ENCODE measurements around the gene CNOT2.
A peak's percentile ranks its signal among the peaks of the same experiment; 100 is the strongest.

CNOT2 gene

DNA sequence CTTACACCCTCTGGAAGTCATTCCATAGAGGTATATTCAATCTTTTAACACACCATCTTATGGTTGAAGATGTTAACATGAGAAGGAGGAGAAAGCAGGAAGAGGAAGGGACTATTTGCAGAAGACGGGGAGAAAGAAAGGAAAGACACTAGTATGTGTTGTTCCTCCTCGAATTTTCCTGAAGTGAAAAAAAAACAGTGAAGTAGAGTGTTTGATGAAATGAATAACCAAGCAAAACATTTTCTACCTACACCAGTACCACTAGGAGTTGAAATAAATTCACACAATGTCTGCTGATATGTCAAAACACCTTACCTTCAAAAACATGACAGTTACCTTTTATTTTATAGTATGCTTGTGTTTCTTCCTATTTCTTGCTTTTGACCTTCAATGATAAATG lies 1.4 kb upstream of the CNOT2 start:
- H3K14ac ChIP-seq (ENCODE audit: low read length), result no peak overlapping the region
- H3K4me1 ChIP-seq (ENCODE audit: control insufficient read depth in 1 of 2, insufficient read depth in 2 of 2, low read length in 2 of 2), result no peaks in the 10 kb centered on the region
- H3K4ac ChIP-seq (ENCODE audit: low read depth, low read length), result no peak overlapping the region
- no peak overlapping the region for H2AFZ ChIP-seq (ENCODE audit: insufficient read depth, low read length, poor library complexity)
- no peak overlapping the region for H2BK12ac ChIP-seq (ENCODE audit: low read length)
- no peak overlapping the region for H2AK5ac ChIP-seq (ENCODE audit: low read length)
- no peak overlapping the region for H3K18ac ChIP-seq (ENCODE audit: low read length)
- H3K27ac ChIP-seq (ENCODE audit: low read depth, low read length), result no peak overlapping the region
- H3K79me1 ChIP-seq (ENCODE audit: low read length), result peaks cover 12% of the 10 kb centered on the region
- no peak overlapping the region for H3K23ac ChIP-seq (ENCODE audit: low read length)
- H4K91ac ChIP-seq (ENCODE audit: low read depth, low read length), result no peak overlapping the region
- H3K9ac ChIP-seq (ENCODE audit: low read length), result no peak overlapping the region
- no peaks in the 10 kb centered on the region for H3K36me3 ChIP-seq (ENCODE audit: control insufficient read depth in 1 of 2, insufficient read depth in 2 of 2, low read length in 2 of 2)
- no peaks in the 10 kb centered on the region for H3K27me3 ChIP-seq (ENCODE audit: insufficient read depth, low read length)
- H2BK120ac ChIP-seq (ENCODE audit: insufficient read depth, low read length, poor library complexity), result no peak overlapping the region
- H3K9me3 ChIP-seq (ENCODE audit: insufficient read depth, low read depth, low read length), result no peaks in the 10 kb centered on the region
- H3K4me3 ChIP-seq (ENCODE audit: low read depth, low read length), result no peak overlapping the region
- no peak overlapping the region for H3K4me2 ChIP-seq (ENCODE audit: low read length)
- H4K8ac ChIP-seq (ENCODE audit: low read depth, low read length), result no peak overlapping the region
- no peak overlapping the region for H4K12ac ChIP-seq (ENCODE audit: low read depth, low read length)
- DNase-seq, result no peak
- peaks cover 8% of the 10 kb centered on the region for H3K79me2 ChIP-seq (ENCODE audit: control insufficient read depth, insufficient read depth, low read length, poor library complexity)
- no peak overlapping the region for H2BK5ac ChIP-seq (ENCODE audit: low read depth, low read length, poor library complexity)
- no CpG with 5 or more reads among the region's 2 CpGs for WGBS (ENCODE audit: extremely low coverage, insufficient coverage, insufficient read length)

DNA sequence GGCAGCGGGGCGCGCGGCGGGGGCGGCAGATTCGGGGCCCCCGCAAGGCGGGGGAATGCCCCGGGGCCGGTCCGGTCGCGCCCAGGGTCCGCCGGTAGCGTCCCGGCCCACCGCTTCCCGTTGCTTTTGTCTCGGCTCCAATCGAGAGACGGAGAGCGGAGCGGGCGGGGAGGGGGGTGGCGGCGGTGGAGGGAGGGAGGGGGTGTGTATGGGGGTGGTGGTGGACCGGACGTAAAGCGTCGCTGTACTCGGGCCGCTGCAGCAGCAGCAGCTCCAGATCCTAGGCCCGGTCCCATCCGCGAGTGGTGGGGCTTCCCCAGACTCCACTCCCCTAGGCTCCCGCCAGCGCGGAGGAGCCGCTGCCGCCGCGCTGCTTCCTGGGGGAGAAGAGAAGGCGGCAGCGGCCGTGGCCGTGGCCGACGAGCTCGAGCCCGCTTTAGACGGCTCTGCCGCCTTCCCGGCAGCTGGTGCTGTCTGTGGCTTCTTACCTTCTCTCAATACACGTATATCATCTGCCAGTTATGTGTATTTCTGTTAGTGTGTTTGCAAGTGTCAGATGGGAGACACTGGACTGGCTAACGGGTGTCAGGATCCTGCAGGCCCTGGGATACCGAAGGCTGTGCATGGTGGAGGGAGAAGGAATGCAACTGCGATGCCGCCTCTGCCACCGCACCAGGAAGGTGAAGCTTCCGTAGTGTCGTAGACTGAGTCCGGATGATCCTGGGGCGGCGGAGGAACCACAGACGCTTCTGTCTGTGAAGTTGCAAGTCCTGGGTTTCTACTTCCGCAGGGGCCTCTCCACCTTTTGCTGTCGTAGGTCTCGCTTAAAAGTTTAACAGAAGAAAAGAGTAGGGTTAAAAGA lies 508 bp downstream of the CNOT2 start:
- Histone ChIP-seq H3K18ac (ENCODE audit: low read length) (peak overlapping the region; percentile 96), H3K79me1 (ENCODE audit: low read length) (peaks cover 12% of the 10 kb centered on the region), H4K12ac (ENCODE audit: low read depth, low read length) (peak overlapping the region; percentile 82), H3K27me3 (ENCODE audit: insufficient read depth, low read length) (no peaks in the 10 kb centered on the region), H2BK120ac (ENCODE audit: insufficient read depth, low read length, poor library complexity) (peak overlapping the region; percentile 83), H2BK5ac (ENCODE audit: low read depth, low read length, poor library complexity) (peak overlapping the region; percentile 84), H3K9ac (ENCODE audit: low read length) (peak overlapping the region; percentile 99), H3K36me3 (ENCODE audit: control insufficient read depth in 1 of 2, insufficient read depth in 2 of 2, low read length in 2 of 2) (no peaks in the 10 kb centered on the region), H3K4me3 (ENCODE audit: low read depth, low read length) (peak overlapping the region; percentile 99), H3K4me2 (ENCODE audit: low read length) (peak overlapping the region; percentile 84), H4K91ac (ENCODE audit: low read depth, low read length) (peak overlapping the region; percentile 89), H3K9me3 (ENCODE audit: insufficient read depth, low read depth, low read length) (no peaks in the 10 kb centered on the region), H3K14ac (ENCODE audit: low read length) (peak overlapping the region; percentile 91), H4K8ac (ENCODE audit: low read depth, low read length) (peak overlapping the region; percentile 92), H3K27ac (ENCODE audit: low read depth, low read length) (peak overlapping the region; percentile 90), H2BK12ac (ENCODE audit: low read length) (no peak overlapping the region), H3K79me2 (ENCODE audit: control insufficient read depth, insufficient read depth, low read length, poor library complexity) (peaks cover 10% of the 10 kb centered on the region), H2AK5ac (ENCODE audit: low read length) (peak overlapping the region; percentile 6), H3K4ac (ENCODE audit: low read depth, low read length) (peak overlapping the region; percentile 89), H3K4me1 (ENCODE audit: control insufficient read depth in 1 of 2, insufficient read depth in 2 of 2, low read length in 2 of 2) (no peaks in the 10 kb centered on the region), H2AFZ (ENCODE audit: insufficient read depth, low read length, poor library complexity) (peak overlapping the region; percentile 4), H3K23ac (ENCODE audit: low read length) (no peak overlapping the region)
- DNase-seq, result peak; percentile 27 to 50
- WGBS (ENCODE audit: extremely low coverage, insufficient coverage, insufficient read length), result no CpG with 5 or more reads among the region's 70 CpGs

DNA sequence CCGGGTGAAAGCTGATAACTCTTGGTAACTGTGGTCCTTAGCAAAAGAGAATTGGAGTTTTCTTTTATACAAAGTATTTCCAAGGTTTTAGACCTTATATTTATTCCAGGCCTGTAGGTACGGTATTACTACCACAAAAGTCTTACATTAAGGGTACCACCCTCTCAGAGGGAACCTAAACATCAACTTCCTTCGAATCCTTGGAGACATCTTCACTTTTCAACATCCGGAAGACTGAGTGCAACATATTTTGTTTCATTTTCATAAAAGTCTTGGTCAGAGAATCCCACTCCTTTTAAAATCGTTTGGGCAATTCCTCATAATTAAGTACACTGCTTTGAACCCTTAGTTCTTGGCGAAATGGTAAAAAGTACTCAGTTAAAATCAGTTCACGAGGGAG lies 1.2 kb downstream of the CNOT2 start:
- H2BK12ac ChIP-seq (ENCODE audit: low read length), result no peak overlapping the region
- H3K4me1 ChIP-seq (ENCODE audit: control insufficient read depth in 1 of 2, insufficient read depth in 2 of 2, low read length in 2 of 2), result no peaks in the 10 kb centered on the region
- no peak overlapping the region for H2AFZ ChIP-seq (ENCODE audit: insufficient read depth, low read length, poor library complexity)
- peak overlapping the region; percentile 61 for H3K4me2 ChIP-seq (ENCODE audit: low read length)
- no peak overlapping the region for H3K23ac ChIP-seq (ENCODE audit: low read length)
- H3K79me1 ChIP-seq (ENCODE audit: low read length), result peaks cover 12% of the 10 kb centered on the region
- DNase-seq, result no peak
- H4K12ac ChIP-seq (ENCODE audit: low read depth, low read length), result no peak overlapping the region
- no peak overlapping the region for H3K4me3 ChIP-seq (ENCODE audit: low read depth, low read length)
- H3K27ac ChIP-seq (ENCODE audit: low read depth, low read length), result no peak overlapping the region
- no peaks in the 10 kb centered on the region for H3K9me3 ChIP-seq (ENCODE audit: insufficient read depth, low read depth, low read length)
- H3K36me3 ChIP-seq (ENCODE audit: control insufficient read depth in 1 of 2, insufficient read depth in 2 of 2, low read length in 2 of 2), result no peaks in the 10 kb centered on the region
- H3K79me2 ChIP-seq (ENCODE audit: control insufficient read depth, insufficient read depth, low read length, poor library complexity), result peaks cover 10% of the 10 kb centered on the region
- H3K9ac ChIP-seq (ENCODE audit: low read length), result no peak overlapping the region
- no peak overlapping the region for H3K18ac ChIP-seq (ENCODE audit: low read length)
- WGBS (ENCODE audit: extremely low coverage, insufficient coverage, insufficient read length), result no CpG with 5 or more reads among the region's 7 CpGs
- no peak overlapping the region for H2BK5ac ChIP-seq (ENCODE audit: low read depth, low read length, poor library complexity)
- no peak overlapping the region for H2AK5ac ChIP-seq (ENCODE audit: low read length)
- H2BK120ac ChIP-seq (ENCODE audit: insufficient read depth, low read length, poor library complexity), result no peak overlapping the region
- H4K8ac ChIP-seq (ENCODE audit: low read depth, low read length), result no peak overlapping the region
- H3K4ac ChIP-seq (ENCODE audit: low read depth, low read length), result no peak overlapping the region
- no peaks in the 10 kb centered on the region for H3K27me3 ChIP-seq (ENCODE audit: insufficient read depth, low read length)
- no peak overlapping the region for H3K14ac ChIP-seq (ENCODE audit: low read length)
- H4K91ac ChIP-seq (ENCODE audit: low read depth, low read length), result no peak overlapping the region

DNA sequence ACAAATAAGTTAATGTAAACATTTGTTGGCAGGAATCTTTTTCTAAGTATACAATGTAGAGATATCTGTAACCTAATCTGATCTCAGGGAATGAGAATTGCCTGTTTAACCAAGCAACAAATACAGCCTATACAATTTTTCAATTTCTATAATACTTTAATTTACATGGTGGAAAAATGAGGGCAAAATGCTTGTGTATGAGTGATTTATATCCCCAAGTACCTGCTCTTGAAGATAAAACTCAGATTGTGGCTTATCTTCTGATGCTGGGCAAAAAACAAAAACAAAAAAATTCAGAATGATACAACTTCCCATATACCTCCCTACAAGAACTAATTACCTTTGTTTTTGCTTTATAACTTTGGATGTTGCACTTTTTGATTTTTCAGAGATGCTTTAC lies 2.2 kb downstream of the CNOT2 start:
- Histone ChIP-seq H2AK5ac (ENCODE audit: low read length) (no peak overlapping the region), H3K18ac (ENCODE audit: low read length) (no peak overlapping the region), H2AFZ (ENCODE audit: insufficient read depth, low read length, poor library complexity) (no peak overlapping the region), H3K27ac (ENCODE audit: low read depth, low read length) (no peak overlapping the region), H3K14ac (ENCODE audit: low read length) (no peak overlapping the region), H3K4me3 (ENCODE audit: low read depth, low read length) (no peak overlapping the region), H3K79me1 (ENCODE audit: low read length) (peaks cover 12% of the 10 kb centered on the region), H4K91ac (ENCODE audit: low read depth, low read length) (no peak overlapping the region), H3K36me3 (ENCODE audit: control insufficient read depth in 1 of 2, insufficient read depth in 2 of 2, low read length in 2 of 2) (no peaks in the 10 kb centered on the region), H3K4ac (ENCODE audit: low read depth, low read length) (no peak overlapping the region), H3K9ac (ENCODE audit: low read length) (no peak overlapping the region), H3K79me2 (ENCODE audit: control insufficient read depth, insufficient read depth, low read length, poor library complexity) (peaks cover 10% of the 10 kb centered on the region), H3K9me3 (ENCODE audit: insufficient read depth, low read depth, low read length) (no peaks in the 10 kb centered on the region), H4K12ac (ENCODE audit: low read depth, low read length) (no peak overlapping the region), H2BK120ac (ENCODE audit: insufficient read depth, low read length, poor library complexity) (no peak overlapping the region), H3K4me1 (ENCODE audit: control insufficient read depth in 1 of 2, insufficient read depth in 2 of 2, low read length in 2 of 2) (no peaks in the 10 kb centered on the region), H4K8ac (ENCODE audit: low read depth, low read length) (no peak overlapping the region), H2BK12ac (ENCODE audit: low read length) (no peak overlapping the region), H3K4me2 (ENCODE audit: low read length) (no peak overlapping the region), H3K23ac (ENCODE audit: low read length) (no peak overlapping the region), H3K27me3 (ENCODE audit: insufficient read depth, low read length) (no peaks in the 10 kb centered on the region), H2BK5ac (ENCODE audit: low read depth, low read length, poor library complexity) (no peak overlapping the region)
- DNase-seq, result no peak
